AG04450 (cell line): ENCODE data around the gene TMEM37. TPM values are rescaled to one million over a fixed set of nuclear protein-coding genes. Genes with fewer than 3 reads are reported as not detected.

Experiments
- CTCF ChIA-PET: fragments of 300-600, 350-600 bp; formaldehyde crosslinking; extraction: SDS; loops from one replicate; lab custom pipeline; 2022; ENCODE audit warnings: antibody characterized with exemption, inconsistent platforms; lab: Charles Lee
- POLR2A ChIA-PET: fragments of 350-600 bp; formaldehyde crosslinking; extraction: SDS; loops from one replicate; lab custom pipeline; 2021; ENCODE audit warnings: antibody characterized with exemption, inconsistent platforms; lab: Yijun Ruan, JAX
- DNase-seq: peaks from one replicate; pipeline ENCODE4 v3.0.0-alpha.2; 2011; ENCODE audit warnings: low read depth, low spot score
- H3K27ac ChIP-seq: one replicate; pipeline ENCODE4 v1.5.1; 2012; ENCODE audit warnings: low read depth, low read length, control low read depth
- H3K27me3 ChIP-seq: one replicate; pipeline ENCODE4 v1.6.0; 2012; ENCODE audit warnings: low read length; ENCODE audit not compliant: control insufficient read depth, insufficient read depth
- H3K4me3 ChIP-seq: 2 replicates; pipeline ENCODE4 v1.5.1; 2011; ENCODE audit warnings: mild to moderate bottlenecking, low read depth, low read length, control low read depth
- H3K9me3 ChIP-seq: 2 replicates; pipeline ENCODE4 v1.5.1; 2012; ENCODE audit warnings: low read length; ENCODE audit not compliant: control insufficient read depth, insufficient read depth
- CTCF ChIP-seq: IDR thresholded peaks from 2 replicates; pipeline ENCODE4 v1.5.1; 2011; ENCODE audit warnings: low read depth, low read length, control low read depth, inconsistent platforms
- polyA plus RNA-seq: library from polyadenylated mRNA; depleted of rRNA; stranded (reverse); fragments of >200 nt; gene quantifications from 2 replicates; pipeline ENCODE4 v1.2.3, GENCODE V29; 2011

TMEM37 gene
- polyA plus RNA-seq, 1 experiment, result 0.98 TPM

DNA sequence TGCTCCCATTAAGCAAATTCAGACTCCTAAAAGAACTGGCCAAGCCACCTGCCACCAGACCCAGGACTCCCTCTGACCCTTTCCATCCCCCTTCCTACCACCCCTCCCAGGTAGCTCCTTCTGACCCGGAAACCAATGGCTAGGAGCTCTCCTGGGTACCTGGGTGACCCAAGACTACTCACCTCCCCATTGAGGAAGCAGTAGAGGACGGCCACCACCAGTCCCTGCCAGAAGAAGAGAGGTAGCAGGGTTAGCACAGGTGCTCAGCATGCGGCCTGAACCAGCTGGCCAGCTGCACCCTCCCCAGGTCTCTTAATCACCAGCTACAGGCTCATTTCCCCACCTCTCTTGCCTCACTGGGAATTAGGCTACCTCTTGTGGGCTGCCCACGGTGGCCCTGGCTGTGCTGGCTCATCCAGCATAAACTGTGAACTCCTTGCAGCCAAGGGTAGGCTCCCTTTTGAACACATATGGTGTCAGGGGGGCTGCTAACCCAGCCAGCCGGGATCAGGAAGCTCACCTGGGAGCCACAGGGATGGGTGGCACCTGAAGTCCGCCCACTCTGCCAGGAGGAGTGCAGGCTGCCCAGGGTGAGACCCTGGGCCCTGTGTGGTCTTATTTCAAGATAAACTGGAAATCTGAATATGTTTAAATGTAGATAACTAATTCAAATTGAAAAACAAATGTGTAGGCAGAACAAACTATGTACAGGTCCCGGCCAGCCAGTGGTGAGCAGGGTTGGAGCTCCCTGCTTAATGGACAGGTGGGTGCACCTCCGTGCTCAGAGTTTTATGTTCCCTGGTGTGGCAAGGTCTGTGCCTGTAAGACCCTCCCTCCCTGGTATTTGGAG, 9.9 kb downstream of the TMEM37 start:
- DNase-seq, result no peak
- Histone ChIP-seq H3K27me3 (peaks cover 14% of the 10 kb centered on the region), H3K4me3 (no peak overlapping the region), H3K27ac (no peak overlapping the region), H3K9me3 (no peaks in the 10 kb centered on the region; the same call in 1 of the 2 replicates)
- ChIA-PET POLR2A (no interaction called here), CTCF (interaction anchor here (0.7 kb wide), 1 partner anchor 8 kb away, joined by 3 read pairs; no protein-coding TSS in a partner anchor)
- no peak for TF ChIP-seq CTCF

DNA sequence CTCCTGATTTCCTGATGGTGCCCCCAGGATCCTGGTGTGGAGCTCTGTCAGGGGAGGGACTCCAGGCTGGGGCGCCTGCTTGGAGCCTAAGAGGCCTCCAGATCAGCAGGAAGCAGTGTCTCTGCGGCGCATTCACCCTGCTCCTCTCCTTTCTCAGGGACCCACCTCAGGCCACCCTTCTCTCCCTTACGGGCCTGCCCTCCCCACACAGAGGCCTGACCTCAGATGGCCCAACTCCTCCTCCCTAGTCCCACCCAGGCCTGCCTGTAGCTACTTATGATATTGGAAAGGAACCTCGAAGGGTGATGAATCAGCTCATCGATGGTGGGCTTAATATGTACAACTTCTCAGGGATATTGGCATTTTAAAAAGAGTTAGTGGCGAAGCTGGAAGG, 10.6 kb downstream of the TMEM37 start:
- Histone ChIP-seq H3K9me3 (no peaks in the 10 kb centered on the region), H3K27me3 (peaks cover 16% of the 10 kb centered on the region), H3K4me3 (no peak overlapping the region), H3K27ac (no peak overlapping the region)
- ChIA-PET POLR2A (no interaction called here), CTCF (interaction anchor here (0.7 kb wide), 1 partner anchor 9 kb away, joined by 3 read pairs; no protein-coding TSS in a partner anchor)
- DNase-seq, result no peak
- no peak for TF ChIP-seq CTCF

- TF ChIP-seq CTCF, result no peak
- CTCF ChIA-PET, result no interaction called here
These were observed 11.2 kb downstream of the TMEM37 start for GRCh38 chr2:119442850-119443249.

GRCh38 chr2:119446037-119446436, 14.4 kb downstream of the TMEM37 start:
- no peak overlapping the region for H3K27ac ChIP-seq
- no peak overlapping the region for H3K4me3 ChIP-seq
- no peaks in the 10 kb centered on the region for H3K9me3 ChIP-seq
- no peak for TF ChIP-seq CTCF
- POLR2A ChIA-PET, result interaction anchor here (0.6 kb wide), 1 partner anchor 552 kb away, joined by 3 read pairs; no protein-coding TSS in a partner anchor
- CTCF ChIA-PET, result no interaction called here
- DNase-seq, result no peak
- peaks cover 9% of the 10 kb centered on the region for H3K27me3 ChIP-seq

More at GRCh38 chr2:119442850-119443249, 11.2 kb downstream of the TMEM37 start:
- Histone ChIP-seq H3K9me3 (no peaks in the 10 kb centered on the region), H3K27ac (no peak overlapping the region), H3K4me3 (no peak overlapping the region), H3K27me3 (peaks cover 16% of the 10 kb centered on the region)
- DNase-seq, result no peak
- POLR2A ChIA-PET, result no interaction called here
